NOMO-1 treated with dmso at 0.1 percent for 144 hours (cell line): ENCODE data around the gene NUCB2.
"Not testable (repeated sequence)": the region's sequence is repeated elsewhere in the genome, so short reads cannot be mapped to it uniquely, and the experiment has no call there.

ENCODE experiments used
- DNase-seq: peaks from one replicate; lab custom pipeline; 2025; ENCODE audit not compliant: unreplicated experiment; lab: John Stamatoyannopoulos, UW

NUCB2 gene

GRCh38 chr11:17268500-17268899 lies 8.0 kb upstream of the NUCB2 start:
- DNase-seq: not testable (repeated sequence)

GRCh38 chr11:17268902-17269301 lies 7.6 kb upstream of the NUCB2 start:
- DNase-seq: no peak

- no peak for DNase-seq
Observed at GRCh38 chr11:17272801-17273200, 3.7 kb upstream of the NUCB2 start.

GRCh38 chr11:17273211-17273610 lies 3.3 kb upstream of the NUCB2 start:
- DNase-seq: no peak

- peak; percentile 71 for DNase-seq
Observed at GRCh38 chr11:17273668-17274282, 2.8 kb upstream of the NUCB2 start.

GRCh38 chr11:17275400-17276235 lies 921 bp upstream of the NUCB2 start:
- peak; percentile 68 for DNase-seq

- no peak for DNase-seq
Observed at GRCh38 chr11:17277024-17277584, 565 bp downstream of the NUCB2 start.

GRCh38 chr11:17280494-17281127 lies 4.1 kb downstream of the NUCB2 start:
- DNase-seq: no peak

- DNase-seq: no peak
Observed at GRCh38 chr11:17286332-17286731, 9.8 kb downstream of the NUCB2 start.

GRCh38 chr11:17287058-17287457 lies 10.5 kb downstream of the NUCB2 start:
- no peak for DNase-seq

- no peak for DNase-seq
Observed at GRCh38 chr11:17291710-17292109, 15.2 kb downstream of the NUCB2 start.

GRCh38 chr11:17293311-17293710 lies 16.8 kb downstream of the NUCB2 start:
- DNase-seq: peak; percentile 9

- DNase-seq: no peak
Observed at GRCh38 chr11:17294033-17294432, 17.5 kb downstream of the NUCB2 start.

GRCh38 chr11:17296852-17297559 lies 20.5 kb downstream of the NUCB2 start:
- no peak for DNase-seq

GRCh38 chr11:17298302-17298701 lies 21.8 kb downstream of the NUCB2 start:
- DNase-seq: no peak

GRCh38 chr11:17300372-17300771 lies 23.8 kb downstream of the NUCB2 start:
- DNase-seq: no peak

GRCh38 chr11:17313349-17314231 lies 37.1 kb downstream of the NUCB2 start:
- DNase-seq: no peak

GRCh38 chr11:17314232-17314547 lies 37.7 kb downstream of the NUCB2 start:
- no peak for DNase-seq

GRCh38 chr11:17314904-17315426 lies 38.4 kb downstream of the NUCB2 start:
- DNase-seq: no peak

- DNase-seq: no peak
Observed at GRCh38 chr11:17328871-17329494, 52.4 kb downstream of the NUCB2 start.
